HG03159 (cell line): ENCODE data around the gene SERTAD2.

ENCODE experiments used
- ATAC-seq: cut with Tn5 transposase; IDR thresholded peaks from one replicate; pipeline ENCODE4 v1.9.1; 2021; ENCODE audit warnings: mild to moderate bottlenecking, moderate library complexity; ENCODE audit not compliant: unreplicated experiment

The SERTAD2 gene

DNA sequence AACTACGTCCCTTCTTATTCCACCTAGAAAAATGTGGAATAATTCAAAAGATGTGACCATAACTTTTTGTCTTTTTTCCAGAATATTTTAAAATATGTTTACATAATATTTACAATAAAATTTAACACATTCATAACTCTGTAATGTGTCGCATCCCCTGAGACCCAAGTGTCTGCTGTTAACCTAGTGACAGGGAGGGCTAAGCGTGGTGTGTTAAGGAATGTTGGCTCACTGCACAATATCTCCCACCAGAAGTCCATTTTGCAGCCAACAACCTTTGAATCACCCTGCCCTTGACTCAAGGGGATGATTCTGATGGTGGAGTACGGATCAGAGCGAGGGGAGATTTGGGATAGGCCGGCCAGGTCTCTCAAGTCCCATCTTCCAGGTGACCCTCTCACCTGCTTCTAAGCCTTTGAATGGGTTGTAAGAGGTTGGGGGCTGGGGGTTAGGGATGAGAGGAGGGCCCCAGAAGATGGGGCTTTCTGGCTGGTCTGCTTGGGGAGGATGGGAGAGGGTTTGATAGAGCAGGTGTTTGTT is 43.3 kb downstream of the SERTAD2 start:
- ATAC-seq = no peak

DNA sequence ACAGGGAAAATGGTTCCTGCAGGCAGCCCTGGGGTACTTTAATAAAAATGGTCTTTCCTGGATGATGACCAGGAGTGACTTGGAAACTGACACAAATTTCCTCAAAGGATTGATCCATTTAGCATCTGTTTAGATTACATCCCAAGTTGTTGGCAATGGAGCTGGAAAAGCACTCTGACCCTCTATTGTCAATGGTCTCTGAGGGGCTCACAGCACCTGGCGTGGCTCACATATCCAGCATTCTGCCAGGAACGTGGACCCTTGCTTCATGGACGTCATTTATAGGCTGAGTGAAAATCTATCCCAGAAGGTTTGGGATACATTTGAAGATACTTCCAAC is 43.8 kb downstream of the SERTAD2 start:
- no peak for ATAC-seq

DNA sequence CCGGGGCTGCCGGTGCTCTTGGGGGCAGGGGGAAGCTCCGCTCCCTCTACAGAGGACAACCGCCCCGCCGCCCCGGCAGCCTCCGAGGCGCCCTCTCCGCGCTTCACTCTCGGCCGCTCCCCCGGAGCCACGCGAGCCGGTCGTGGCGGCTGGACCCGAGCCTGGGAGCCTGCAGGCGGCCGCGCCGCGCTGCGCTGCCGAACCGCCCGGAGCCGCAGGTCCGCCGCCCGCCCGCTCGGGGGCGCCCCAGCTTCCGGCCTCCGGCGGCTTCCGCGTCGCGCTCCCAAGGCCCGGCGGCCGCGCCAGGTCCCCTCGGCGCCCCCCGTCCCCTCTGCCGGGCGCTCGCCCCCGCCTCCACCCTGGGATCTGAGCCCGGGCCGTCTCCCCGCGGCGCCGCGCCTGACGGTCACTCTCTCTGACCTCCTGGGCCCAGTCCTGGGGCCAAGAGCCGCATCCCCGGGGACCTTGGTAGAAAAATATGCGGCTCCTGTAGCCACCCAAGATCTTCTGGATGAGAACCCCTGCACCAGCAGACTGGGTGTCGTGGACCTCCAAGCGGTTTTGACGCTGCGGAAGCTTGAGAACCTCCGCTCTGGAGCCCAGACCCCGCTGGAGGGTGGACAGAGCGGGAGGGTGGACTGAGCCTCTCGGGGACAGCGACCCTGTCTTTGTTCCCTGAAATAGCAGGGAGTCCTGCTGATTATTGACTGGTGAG is 44.3 kb downstream of the SERTAD2 start:
- ATAC-seq = peak; percentile 52

DNA sequence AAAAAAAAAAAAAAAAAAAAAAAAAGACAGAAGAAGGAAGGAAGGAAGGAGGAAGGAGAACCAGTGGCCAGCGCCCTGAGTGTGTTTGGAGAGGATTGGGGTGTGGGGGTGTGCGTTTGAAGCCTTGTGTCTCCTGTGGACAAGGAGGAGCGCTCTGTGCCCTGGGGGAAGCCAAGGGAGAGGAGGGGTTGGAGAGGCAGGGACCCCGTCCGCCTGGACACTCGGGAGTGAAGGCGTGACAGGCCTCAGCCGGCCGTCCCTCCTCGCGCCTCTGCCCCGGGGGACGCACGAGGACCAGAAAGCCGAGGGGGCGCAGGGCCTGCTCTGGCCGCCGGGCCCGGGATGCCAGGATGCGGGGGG is 44.9 kb downstream of the SERTAD2 start:
- ATAC-seq = no peak

DNA sequence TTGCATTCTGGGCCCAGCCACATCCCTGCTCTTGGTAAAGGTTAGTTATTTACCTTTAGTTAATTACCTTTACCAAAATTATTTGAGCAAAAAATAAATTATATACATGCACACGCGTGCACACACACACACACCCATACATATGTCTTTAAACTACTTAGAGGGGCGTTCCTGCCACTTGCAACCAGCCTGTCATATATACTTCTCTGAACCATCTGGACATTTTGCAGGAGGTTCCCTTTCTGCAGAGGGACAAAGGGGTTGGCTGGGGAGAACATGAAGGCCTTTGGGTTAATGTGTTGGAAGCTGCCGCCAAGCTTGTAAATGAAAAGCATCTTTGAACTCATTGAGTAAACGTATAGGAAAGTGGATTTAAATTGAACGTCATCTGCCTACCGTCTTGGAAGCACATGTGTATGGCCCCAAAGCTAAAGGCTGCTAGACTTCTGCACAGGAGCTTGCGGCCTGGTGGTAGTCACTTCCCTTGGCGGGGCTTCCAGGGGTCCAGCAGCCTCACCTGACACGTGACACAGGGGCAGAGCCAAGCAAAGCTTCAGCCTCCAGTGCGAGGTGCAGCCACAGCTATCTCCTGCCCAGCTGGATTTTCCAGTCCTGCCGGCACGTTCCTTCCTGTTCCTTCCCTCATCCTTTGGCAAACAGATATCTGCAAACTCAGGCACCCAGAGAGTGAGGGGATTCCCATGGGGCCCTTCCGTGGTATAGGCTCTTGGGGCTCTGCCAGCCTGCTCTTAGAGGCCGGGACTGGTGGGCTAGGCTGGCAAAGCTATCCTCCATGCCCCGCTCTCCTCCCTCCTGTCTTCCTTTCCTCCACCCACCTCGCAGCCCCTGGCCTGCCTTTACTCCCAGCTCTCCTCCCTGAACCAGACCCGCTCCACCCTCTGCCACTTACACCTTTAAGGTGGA is 46.1 kb downstream of the SERTAD2 start:
- no peak for ATAC-seq

DNA sequence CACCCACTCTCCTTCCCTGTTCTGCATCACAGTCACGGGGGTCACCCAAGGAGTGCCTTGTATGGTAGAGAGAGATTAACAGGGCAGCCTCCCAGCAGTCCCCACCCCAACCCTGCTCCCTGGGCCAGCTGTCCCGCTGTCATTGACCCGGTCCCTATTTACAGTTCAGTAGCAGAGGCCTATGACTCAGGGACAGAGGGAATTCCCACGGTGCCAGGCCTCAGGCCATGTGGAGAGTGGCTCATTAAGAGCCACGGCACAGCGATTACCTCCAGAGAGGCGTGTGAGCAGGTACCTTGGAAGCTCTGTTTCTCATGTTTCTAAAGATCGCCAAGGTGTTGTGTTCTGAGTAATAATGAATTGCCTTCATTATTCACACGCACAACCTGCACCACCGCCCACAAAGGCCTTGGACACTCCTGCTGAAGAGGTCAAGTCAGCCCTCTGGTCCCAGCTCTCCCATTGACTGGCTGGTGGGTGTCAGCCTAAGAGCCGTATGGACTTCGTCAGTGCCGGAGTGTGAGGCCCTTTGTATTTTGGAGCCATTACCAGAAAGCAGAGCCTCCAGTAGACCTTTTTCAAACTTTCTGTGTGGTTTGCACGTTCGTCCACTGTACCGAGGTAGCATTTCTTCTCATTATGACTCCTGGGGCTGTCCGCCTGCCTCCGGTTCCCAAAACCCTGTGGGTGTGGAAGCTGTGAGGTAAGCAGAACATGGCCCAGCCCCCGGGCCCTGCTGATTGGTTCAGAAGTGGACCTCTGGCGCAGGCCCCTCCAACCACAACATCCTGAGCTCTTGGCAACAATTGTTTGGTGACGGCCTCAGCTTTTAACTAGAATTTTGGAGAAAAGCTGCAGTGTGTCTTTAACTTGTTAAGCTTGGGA is 47.0 kb downstream of the SERTAD2 start:
- ATAC-seq = peak; percentile 84

DNA sequence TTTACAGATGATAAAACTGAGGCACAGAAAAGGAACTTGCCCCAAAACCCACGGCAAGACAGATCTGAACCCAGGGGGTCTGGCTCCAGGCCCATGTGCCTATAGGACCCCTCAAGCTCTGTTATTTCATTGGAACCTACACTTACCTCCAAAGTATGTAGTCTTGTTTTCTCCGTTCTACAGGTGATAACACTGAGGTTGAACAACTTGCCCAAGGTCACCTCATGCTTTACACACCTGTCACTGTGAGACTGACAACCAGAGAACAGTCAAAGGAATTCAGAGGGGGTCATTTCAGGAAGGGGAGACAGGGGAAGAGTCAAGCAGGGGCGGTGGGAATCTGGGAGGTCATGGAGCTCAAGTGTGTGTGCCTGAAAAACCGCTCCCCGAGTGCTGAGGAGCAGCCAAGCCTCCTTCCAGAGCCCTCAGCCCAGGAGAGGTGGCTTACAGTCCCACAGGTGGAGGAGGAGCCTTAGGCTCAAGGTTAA is 47.7 kb downstream of the SERTAD2 start:
- ATAC-seq = no peak

DNA sequence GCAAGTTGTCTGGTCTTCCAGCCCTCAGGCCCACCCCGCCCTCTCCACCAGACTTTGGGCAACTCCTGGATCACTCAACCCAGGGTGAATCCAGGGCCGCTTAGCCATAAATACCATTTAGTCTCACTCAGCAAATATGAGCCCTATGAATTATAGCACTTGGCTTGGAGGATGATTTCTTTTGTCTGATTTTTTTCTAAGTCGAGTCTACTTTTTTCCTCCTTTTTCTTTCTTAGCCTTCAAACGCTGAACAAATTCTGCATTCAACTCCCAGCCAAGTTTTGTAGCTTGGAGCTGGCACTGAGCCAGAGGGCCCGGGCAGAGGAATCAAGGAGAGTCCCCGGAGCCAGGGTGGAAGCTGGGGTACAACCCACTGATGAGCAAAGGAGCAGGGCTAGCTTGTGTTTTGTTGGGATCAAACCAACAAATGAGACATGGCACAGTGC is 48.7 kb downstream of the SERTAD2 start:
- ATAC-seq = no peak

DNA sequence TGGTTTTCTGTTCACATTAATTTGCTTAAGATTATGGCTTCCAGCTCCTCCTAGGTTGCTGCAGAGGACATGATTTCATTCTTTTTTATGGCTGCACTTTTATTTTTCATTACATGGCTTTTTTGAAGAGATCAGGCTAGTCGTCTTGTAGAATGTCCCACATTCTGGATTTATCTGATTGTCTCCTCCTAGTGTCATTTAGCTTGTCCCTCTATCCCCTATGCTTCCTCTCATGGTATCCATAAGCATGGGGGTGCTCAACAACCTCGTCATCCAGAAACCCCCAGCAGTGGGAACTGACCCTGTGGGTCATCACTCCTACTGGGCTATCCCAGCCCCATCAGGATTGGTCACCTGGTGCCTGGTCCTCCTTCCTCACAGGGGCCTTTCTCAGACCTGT is 49.6 kb downstream of the SERTAD2 start:
- ATAC-seq = no peak

DNA sequence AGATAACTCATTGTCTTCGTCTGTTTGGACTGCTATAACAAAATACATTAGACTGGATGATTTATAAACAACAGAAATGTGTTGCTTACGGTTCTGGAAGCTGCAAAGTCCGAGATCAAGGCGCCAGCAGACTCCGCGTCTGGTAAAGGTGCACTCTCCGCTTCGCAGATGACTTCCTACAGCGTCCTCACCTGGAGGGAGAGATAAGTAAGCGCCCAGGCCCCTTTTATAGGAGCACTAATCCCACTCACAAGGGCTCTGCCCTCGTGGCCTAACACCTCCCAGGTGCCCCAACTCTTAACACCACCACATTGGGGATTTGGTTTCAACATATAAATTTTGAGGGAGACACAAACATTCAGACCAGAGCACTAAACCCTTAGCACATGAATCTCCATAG is 51.3 kb downstream of the SERTAD2 start:
- ATAC-seq = no peak

DNA sequence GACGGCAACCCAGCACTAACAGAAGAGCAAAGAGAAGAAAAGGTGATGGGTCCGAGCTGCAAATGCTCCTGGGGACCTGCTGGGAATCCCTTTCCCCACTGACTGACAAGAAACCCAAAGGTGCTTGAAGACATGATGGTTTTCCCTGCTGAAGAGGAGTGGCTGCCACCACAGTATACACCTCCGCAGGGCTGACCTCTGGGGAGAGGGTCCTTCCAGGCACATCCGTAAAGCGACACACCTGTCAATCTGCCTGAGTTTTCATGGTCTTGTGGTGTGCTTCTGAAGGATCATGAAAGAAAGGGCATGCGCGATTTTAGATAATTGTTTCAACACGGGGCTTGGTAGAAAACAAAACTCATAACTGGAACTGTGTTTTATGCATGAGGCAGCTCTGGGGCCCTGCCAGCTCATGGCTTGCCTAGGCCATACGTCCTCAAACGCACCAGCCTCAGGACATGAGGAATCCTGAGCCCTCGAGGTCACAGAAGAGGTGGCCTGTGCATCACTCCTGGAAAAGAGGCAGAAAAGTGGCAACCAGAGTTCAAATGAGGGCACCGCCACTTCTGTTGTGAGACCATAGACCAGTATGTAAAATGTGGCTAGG is 51.8 kb downstream of the SERTAD2 start:
- ATAC-seq = no peak

DNA sequence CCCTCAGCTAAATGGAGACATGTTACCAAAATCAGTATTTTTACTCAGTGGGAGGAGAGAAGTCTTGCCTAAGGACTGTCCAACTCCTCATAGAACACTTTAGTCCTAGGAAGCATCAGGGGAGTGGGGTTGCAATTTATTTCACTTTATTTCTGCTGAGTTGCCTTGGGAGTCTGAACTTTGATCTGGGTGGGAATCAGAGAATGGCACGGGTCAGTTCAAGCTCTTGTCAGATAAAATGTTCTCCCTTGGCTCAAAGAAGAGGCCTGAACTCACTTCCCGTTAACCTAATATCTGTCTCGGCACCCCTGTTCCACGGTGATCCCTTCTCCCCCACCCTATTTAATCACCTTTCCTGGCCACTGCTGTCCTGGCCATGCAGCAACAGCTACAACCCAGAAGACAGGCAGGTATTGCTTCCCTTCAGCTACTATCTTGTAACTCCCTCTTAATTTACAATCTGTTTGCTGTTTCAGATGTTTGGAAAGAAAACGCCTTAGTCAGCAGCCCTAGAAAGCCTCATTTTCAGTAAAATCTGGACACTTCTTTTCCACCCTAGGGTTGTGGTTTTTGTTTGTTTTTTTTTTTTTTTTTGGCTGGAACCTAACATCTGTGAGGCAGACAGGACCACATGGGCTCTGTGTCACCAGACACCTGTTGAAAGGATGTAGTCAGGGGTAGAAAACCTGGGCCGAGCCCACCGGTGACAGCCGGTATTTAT is 52.5 kb downstream of the SERTAD2 start:
- ATAC-seq = no peak

DNA sequence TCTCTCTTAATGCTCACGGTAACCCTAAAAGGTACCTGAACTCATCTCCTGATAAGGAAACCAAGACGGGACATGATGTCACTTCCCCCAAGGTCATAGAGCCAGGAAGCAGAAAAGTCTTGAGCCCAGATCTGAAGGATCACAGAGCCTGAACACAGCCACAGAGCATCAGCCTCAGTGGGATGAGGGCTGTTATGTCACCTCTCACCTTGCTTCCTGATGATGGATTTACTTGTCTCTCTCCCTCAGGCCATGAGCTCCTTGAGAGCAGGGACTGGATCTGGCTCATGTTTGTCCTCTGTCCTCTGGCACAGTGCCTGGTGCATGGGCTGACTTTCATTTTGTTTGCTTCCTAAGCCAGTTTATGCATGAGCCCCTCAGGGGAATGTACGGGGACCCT is 54.2 kb downstream of the SERTAD2 start:
- ATAC-seq = no peak

DNA sequence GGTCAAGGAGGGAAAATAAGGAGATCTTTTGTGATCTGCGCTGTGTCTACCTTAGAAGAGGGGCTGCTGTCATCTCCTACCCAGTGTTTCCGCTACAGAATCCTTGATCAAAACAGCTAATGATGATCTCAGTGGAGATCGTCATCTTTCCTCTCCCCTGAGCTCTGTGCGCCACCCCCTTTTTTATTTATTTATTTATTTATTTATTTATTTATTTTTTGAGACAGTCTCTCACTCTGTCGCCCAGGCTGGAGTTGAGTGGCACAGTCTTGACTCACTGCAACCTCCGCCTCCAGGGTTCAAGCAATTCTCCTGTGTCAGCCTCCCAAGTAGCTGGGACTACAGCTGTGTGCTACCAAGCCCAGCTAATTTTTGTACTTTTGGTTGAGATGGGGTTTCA is 55.5 kb downstream of the SERTAD2 start:
- no peak for ATAC-seq

DNA sequence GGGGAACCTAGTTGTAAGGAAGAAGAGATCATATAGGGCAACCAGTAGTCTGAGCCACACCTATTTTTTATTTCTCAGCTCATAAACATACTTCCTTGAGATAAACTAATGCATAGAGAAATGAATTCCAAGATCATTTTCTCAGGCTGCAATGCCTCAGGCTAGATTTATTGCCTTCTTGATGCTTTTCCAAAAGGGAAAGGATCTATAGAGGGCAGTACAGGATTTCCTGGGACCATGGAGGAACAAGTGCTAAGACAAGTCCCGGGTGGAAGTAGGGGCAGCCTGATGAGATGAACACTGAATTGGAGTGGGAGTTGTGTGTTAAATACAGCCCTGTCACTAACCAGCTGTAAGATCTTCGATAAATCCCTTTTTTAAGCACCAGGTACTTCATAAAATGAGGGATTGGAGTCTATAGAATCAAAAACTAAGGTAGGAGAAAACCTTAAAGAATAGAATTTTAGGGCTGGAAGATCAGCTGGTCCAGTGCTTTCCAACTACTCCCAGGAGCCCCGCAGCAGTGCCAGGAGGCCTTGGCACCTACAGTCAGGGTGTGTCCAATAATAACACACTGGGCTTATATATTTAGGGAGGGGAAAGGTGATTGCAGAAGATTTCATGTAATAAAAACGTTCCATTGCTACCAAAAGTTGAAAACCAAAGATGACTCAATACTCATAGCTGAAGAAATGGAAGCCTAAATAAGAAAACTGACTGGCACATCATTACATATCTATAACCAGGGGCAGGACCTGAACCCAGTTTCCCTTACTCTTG is 58.1 kb downstream of the SERTAD2 start:
- ATAC-seq = no peak

DNA sequence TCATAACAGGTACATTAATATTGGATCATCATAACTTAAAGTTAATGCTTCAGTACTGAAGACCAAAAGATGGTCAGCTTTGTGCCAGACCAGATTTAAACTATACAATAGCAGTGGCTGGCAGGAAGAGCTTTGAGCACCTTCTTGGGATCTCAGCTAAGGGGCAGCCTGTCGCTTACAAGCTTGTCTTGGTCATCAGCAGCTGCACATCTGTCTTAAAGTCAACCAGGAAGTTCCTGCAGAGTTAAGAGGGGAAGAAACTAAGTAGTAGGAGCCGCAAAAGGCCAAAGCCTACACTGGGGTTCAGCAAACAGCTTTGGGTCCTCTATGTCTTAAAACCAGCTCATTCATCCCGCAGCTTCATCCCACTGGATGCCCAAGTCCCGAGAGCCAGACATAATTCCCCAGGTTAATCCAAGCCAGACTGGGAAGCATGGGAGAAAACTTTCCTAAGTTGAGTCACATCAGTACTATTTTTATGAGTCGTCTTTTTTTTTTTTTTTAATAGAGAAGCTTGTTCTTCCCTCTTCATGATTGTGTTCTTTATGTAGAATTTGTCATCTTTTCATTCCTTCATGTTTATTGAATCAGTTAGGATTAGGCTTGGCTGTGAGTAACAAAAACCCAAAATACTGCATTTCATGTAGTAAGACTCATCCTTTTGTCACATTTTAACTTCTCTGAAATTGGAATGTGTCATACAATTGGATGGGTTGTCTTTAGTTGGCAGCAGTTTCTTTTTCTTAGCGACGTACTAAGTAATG is 59.3 kb downstream of the SERTAD2 start:
- ATAC-seq = no peak

DNA sequence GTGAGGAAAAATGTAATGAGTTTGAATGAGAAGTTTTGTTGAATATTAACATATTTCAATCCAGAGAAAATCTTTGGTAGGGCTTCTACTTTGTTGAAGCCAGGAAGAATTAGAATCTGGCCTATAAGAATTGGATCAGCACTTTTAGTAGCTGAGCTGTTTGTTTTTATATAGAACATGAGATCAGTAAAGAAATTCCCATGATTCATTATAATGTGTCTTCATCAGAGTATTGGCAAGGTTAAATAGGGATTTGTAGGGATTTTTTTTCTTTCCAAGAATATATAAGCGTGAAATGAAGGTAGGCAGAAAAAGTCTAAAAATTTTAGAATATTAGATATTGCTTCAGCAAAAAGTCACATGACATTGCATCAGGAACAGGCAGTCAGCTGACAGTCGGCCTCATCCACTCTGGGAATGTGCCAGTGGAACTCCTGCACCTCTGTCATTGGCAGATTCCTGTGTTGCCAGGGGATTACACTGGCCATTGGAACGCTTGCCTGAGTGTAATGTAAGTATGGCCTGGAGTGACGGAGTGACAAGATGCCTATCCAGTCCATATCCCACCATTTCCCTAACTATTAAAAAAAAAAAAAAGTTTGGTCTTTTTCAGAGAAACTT is 60.6 kb downstream of the SERTAD2 start:
- no peak for ATAC-seq

DNA sequence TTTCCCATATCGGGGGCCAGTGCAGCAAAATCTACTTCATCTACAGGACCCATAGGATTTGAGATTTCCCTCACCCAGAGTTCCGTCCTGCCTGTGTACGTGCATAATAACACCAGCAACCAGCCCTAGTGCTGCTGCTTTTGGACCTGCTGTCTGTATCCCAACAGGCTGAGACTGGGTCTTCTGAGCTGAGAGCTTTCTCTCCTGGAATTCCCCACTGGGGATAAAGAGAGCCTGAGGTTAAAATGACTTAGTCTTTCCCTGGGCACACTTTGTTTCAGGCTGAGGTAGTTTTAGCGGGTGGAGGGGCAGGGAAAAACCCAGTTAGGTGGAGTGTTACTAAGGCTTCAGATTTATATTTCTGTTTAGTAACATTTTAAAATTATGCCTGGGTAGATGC is 62.5 kb downstream of the SERTAD2 start:
- ATAC-seq = no peak
